Naive B cell (primary cell): ENCODE results near the gene TMEM140. TPM values are rescaled to one million over a fixed set of nuclear protein-coding genes. Genes with fewer than 3 reads are reported as not detected.
A peak's percentile ranks its signal among the peaks of the same experiment; 100 is the strongest.
"Not testable (repeated sequence)": the region's sequence is repeated elsewhere in the genome, so short reads cannot be mapped to it uniquely, and the experiment has no call there.

ENCODE experiments used
- ATAC-seq, 2 donors: fragments of 150-1000 bp; cut with Tn5 transposase; 2 replicates each; pipeline ENCODE4 v1.10.0; 2021; ENCODE audit warnings: low read depth in 2 of 2, mild to moderate bottlenecking in 2 of 2, moderate library complexity in 2 of 2
- DNase-seq: peaks from one replicate; pipeline ENCODE4 v3.0.0; 2022
- H3K27ac Mint-ChIP-seq, 6 donors: one replicate each; pipeline ENCODE4 v1.8.0; 2020 to 2022; ENCODE audit warnings: mild to moderate bottlenecking in 6 of 6, mixed read lengths in 6 of 6, moderate library complexity in 5 of 6, inconsistent platforms in 2 of 6
- H3K27me3 Mint-ChIP-seq, 3 donors: one replicate each; pipeline ENCODE4 v1.8.0; 2021 to 2022; ENCODE audit warnings: mixed read lengths in 3 of 3, mild to moderate bottlenecking in 1 of 3
- H3K36me3 Mint-ChIP-seq, 2 donors: one replicate each; pipeline ENCODE4 v1.8.0; 2020 to 2022; ENCODE audit warnings: mixed read lengths in 2 of 2, inconsistent platforms in 1 of 2, mild to moderate bottlenecking in 1 of 2
- H3K4me1 Mint-ChIP-seq, 3 donors: one replicate each; pipeline ENCODE4 v1.8.0; 2020 to 2022; ENCODE audit warnings: mixed read lengths in 3 of 3, inconsistent platforms in 1 of 3, mild to moderate bottlenecking in 1 of 3, moderate library complexity in 1 of 3
- H3K4me3 Mint-ChIP-seq, 8 donors: one replicate each; pipeline ENCODE4 v1.8.0; 2020 to 2022; ENCODE audit warnings: mild to moderate bottlenecking in 8 of 8, mixed read lengths in 8 of 8, moderate library complexity in 8 of 8, inconsistent platforms in 2 of 8
- H3K9me3 Mint-ChIP-seq, 7 donors: one replicate each; pipeline ENCODE4 v1.8.0; 2020 to 2022; ENCODE audit warnings: mixed read lengths in 7 of 7, mild to moderate bottlenecking in 5 of 7, inconsistent platforms in 2 of 7, moderate library complexity in 1 of 7
- polyA plus RNA-seq, 6 donors: library from polyadenylated mRNA; unstranded; fragments of 300-500 nt; fragmentation: Illumina TruSeq; gene quantifications; one replicate each; pipeline ENCODE4 v1.2.3, GENCODE V29; 2021; ENCODE audit warnings: low read depth in 6 of 6

TMEM140 gene
- polyA plus RNA-seq, 6 donors from 2014 or later = 14.1 to 31.7 (median 25.2) TPM

- no peak for ATAC-seq
- Mint-ChIP-seq H3K27ac (peak overlapping the region; percentile 93 to 98 (median 94)), H3K4me3 (peak overlapping the region; percentile 89 to 95 (median 91)), H3K27me3 (no peaks in the 10 kb centered on the region), H3K4me1 (peaks cover 33 to 68% (median 51%) of the 10 kb centered on the region in 3 donors), H3K36me3 (no peaks in the 10 kb centered on the region), H3K9me3 (no peaks in the 10 kb centered on the region)
- DNase-seq = no peak
Observed at GRCh38 chr7:135169141-135169963, 21.5 kb downstream of the TMEM140 start.

GRCh38 chr7:135169964-135170273 is 22.0 kb downstream of the TMEM140 start:
- H3K36me3 Mint-ChIP-seq = no peaks in the 10 kb centered on the region
- no peaks in the 10 kb centered on the region for H3K27me3 Mint-ChIP-seq
- H3K4me1 Mint-ChIP-seq = peaks cover 33 to 68% (median 51%) of the 10 kb centered on the region in 3 donors
- peak overlapping the region; percentile 89 to 95 (median 91) for H3K4me3 Mint-ChIP-seq
- ATAC-seq (peak; percentile 42), DNase-seq (no peak)
- peak overlapping the region; percentile 93 to 98 (median 94) for H3K27ac Mint-ChIP-seq
- no peaks in the 10 kb centered on the region for H3K9me3 Mint-ChIP-seq

- no peaks in the 10 kb centered on the region for H3K36me3 Mint-ChIP-seq
- peaks cover 33 to 64% (median 51%) of the 10 kb centered on the region in 3 donors for H3K4me1 Mint-ChIP-seq
- H3K27ac Mint-ChIP-seq = peak within 1 kb of the TSS; percentile 94 to 98 (median 96)
- peak within 1 kb of the TSS; percentile 90 to 95 (median 92) for H3K4me3 Mint-ChIP-seq
- DNase-seq (peak; percentile 78), ATAC-seq (peak; percentile 76 to 77)
- H3K9me3 Mint-ChIP-seq = no peaks in the 10 kb centered on the region
- H3K27me3 Mint-ChIP-seq = no peaks in the 10 kb centered on the region
Observed at GRCh38 chr7:135170274-135170997, 22.6 kb downstream of the TMEM140 start, which contains the start of gene CYREN. CYREN (minus strand) TSS chr7:135170707; CDS start chr7:135168922, 1,785 bp downstream.

DNA sequence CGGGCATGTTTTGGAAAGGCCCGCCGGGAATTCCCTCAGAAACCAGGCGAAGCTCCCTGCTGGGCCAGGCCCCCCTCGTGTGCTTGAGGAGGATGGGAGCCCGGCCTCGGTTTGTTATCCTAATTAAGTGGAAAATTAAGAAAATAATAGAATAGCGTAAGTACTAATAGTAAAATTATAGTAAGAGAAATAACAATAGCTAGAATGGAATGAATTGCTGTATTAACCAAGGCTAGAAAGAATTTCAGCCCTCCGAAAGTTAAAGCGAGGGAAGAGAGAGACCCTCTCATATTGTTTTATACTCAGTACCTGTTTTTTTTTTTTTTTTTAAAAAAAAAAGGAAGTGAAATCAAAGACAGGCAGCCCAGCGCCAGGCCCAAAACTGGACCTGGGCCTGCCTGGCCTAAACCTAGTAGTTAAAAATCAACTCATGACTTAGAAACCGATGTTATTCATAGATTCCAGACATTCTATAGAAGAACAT is 23.2 kb downstream of the TMEM140 start:
- peak; percentile 39 to 46 for ATAC-seq
- peak; percentile 39 for DNase-seq
- not testable (repeated sequence) for H3K9me3 Mint-ChIP-seq, H3K36me3 Mint-ChIP-seq, H3K27me3 Mint-ChIP-seq
- H3K4me1 Mint-ChIP-seq = peaks cover 33 to 58% (median 51%) of the 10 kb centered on the region in 3 donors
- H3K27ac Mint-ChIP-seq = peak overlapping the region; percentile 89 to 98 (median 94)
- H3K4me3 Mint-ChIP-seq = peak overlapping the region; percentile 87 to 95 (median 92)

DNA sequence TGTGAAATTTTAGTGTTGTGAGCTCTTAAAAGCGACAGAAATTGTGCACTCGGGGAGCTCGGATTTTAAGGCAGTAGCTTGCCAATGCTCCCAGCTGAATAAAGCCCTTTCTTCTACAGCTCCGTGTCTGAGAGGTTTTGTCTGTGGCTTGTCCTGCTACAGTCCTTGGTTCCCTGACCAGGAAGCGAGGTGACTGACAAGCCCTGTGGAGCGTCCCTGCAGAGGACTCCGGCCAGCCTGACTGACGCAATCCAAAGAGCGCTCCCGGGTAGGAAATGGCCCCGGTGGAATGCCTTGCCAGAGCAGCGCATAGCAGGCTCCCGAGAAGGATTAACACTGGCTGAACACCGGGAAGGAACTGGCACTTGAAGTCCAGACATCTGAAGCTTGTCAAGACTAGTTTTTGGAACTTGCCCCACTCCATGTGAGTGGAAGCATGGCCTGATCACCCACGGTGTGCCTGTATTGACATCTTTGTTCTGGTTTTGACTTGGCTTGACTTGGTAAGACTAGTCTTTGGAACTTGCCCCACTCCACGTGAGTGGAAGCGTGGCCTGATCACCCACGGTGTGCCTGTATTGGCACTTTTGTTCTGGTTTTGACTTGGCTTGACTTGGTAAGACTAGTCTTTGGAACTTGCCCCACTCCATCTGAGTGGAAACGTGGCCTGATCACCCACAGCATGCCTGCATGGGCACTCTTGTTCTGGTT is 23.9 kb downstream of the TMEM140 start:
- not testable (repeated sequence) for H3K27me3 Mint-ChIP-seq, DNase-seq, H3K9me3 Mint-ChIP-seq, ATAC-seq, H3K36me3 Mint-ChIP-seq
- Mint-ChIP-seq H3K27ac (peak overlapping the region; percentile 66 to 98 (median 93)), H3K4me1 (peaks cover 33 to 52% (median 46%) of the 10 kb centered on the region in 3 donors), H3K4me3 (peak overlapping the region; percentile 64 to 94 (median 91))

- H3K27me3 Mint-ChIP-seq, ATAC-seq, H3K27ac Mint-ChIP-seq, H3K36me3 Mint-ChIP-seq, DNase-seq, H3K9me3 Mint-ChIP-seq: not testable (repeated sequence)
- H3K4me1 Mint-ChIP-seq = peaks cover 16 to 30% (median 25%) of the 10 kb centered on the region in 3 donors
- H3K4me3 Mint-ChIP-seq = peak overlapping the region in 1 of 8 donors; percentile 38
Observed at GRCh38 chr7:135173916-135174315, 26.0 kb downstream of the TMEM140 start.

DNA sequence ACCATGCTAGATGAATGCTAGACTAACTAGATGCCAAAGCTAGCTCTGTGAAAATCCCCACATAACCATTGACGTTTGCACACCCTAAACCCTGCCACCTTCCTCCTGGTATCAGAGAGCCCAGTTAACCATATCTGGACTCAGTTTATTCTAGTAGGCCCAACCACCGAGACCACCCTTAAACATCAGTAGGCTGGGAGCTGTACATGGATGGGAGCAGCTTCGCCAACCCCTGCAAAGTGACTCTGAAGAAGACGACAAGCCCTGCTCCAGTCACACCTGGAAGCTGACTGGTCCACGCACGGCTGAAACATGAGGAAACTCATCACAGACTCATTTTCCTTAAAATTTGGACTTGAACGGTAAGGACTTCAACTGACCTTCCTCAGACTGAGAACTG is 27.1 kb downstream of the TMEM140 start:
- Mint-ChIP-seq H3K4me3 (peak overlapping the region in 1 of 8 donors; percentile 54), H3K4me1 (peaks cover 6 to 20% (median 14%) of the 10 kb centered on the region in 3 donors), H3K27ac (peak overlapping the region in 1 of 6 donors; percentile 55), H3K9me3 (peaks cover 0 to 15% (median 5%) of the 10 kb centered on the region in 7 donors), H3K27me3 (no peaks in the 10 kb centered on the region), H3K36me3 (peaks cover 8 to 10% of the 10 kb centered on the region in 2 donors)
- ATAC-seq = no peak
- DNase-seq = no peak

DNA sequence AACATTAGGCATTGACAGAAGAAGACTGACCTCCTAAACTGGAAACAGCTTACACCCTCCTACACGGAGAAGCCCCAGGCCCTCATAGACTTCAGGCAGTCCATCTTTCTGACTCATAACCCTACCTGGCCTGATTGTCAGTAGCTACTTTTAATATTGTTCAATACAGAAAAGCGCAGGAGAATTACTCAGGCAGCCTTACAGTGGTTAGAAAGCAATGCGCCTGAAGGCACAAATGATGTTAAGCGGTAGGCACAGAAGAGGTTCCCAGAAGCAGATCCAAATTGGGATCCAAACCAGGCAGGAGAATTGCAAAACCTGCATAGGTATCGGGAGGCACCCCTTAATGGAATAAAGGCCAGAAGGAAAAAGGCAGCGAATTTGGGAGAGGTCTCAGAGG is 28.1 kb downstream of the TMEM140 start:
- Mint-ChIP-seq H3K9me3 (peaks cover 0 to 25% (median 14%) of the 10 kb centered on the region in 7 donors), H3K36me3 (peaks cover 8 to 17% of the 10 kb centered on the region in 2 donors), H3K27me3 (no peaks in the 10 kb centered on the region), H3K4me3 (no peak overlapping the region), H3K4me1 (peaks cover 5 to 18% (median 13%) of the 10 kb centered on the region in 3 donors), H3K27ac (no peak overlapping the region)
- no peak for ATAC-seq
- no peak for DNase-seq

DNA sequence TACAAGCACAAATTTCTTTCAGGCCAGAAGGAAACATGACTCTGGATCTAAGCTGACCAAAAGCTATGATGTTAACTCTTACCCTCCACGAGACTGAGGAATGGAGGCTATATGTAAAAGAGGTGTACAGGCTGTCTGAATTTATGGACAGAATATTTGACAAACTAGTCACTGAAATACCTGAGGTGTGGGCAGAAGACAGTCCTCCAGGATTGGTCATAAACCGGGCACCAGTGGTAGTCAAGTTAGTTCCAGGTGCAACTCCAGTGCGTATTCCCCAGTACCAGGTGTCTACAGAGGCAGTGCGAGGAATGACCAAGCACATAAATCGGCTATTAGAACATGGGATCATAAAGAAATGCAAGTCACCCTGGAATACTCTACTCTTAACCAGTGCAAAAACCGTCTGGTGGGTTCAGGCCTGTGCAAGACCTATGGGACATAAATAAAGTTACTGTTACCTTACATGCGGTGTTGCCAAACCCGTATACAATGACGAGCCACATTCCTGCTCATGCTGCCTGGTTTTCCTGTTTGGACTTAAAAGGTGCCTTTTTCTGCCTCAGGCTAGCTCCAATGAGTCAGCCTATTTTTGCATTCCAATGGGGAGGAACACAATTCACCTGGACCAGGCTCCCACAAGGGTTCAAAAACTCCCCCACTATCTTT is 29.3 kb downstream of the TMEM140 start:
- H3K4me1 Mint-ChIP-seq = peaks cover 2 to 5% (median 3%) of the 10 kb centered on the region in 3 donors
- H3K9me3 Mint-ChIP-seq = peaks cover 0 to 36% (median 26%) of the 10 kb centered on the region in 7 donors
- DNase-seq = no peak
- no peak overlapping the region for H3K4me3 Mint-ChIP-seq
- no peaks in the 10 kb centered on the region for H3K27me3 Mint-ChIP-seq
- H3K36me3 Mint-ChIP-seq = peaks cover 16 to 27% of the 10 kb centered on the region in 2 donors
- H3K27ac Mint-ChIP-seq = no peak overlapping the region
- ATAC-seq = no peak

GRCh38 chr7:135178364-135178763 is 30.5 kb downstream of the TMEM140 start:
- Mint-ChIP-seq H3K27ac (no peak overlapping the region), H3K9me3 (peaks cover under 1 to 45% (median 38%) of the 10 kb centered on the region in 7 donors), H3K27me3 (no peaks in the 10 kb centered on the region), H3K4me1 (peaks cover 0 to under 1% (median 0%) of the 10 kb centered on the region in 3 donors), H3K4me3 (peak overlapping the region in 1 of 8 donors; percentile 40), H3K36me3 (peaks cover 26 to 39% of the 10 kb centered on the region in 2 donors)
- no peak for ATAC-seq
- no peak for DNase-seq

DNA sequence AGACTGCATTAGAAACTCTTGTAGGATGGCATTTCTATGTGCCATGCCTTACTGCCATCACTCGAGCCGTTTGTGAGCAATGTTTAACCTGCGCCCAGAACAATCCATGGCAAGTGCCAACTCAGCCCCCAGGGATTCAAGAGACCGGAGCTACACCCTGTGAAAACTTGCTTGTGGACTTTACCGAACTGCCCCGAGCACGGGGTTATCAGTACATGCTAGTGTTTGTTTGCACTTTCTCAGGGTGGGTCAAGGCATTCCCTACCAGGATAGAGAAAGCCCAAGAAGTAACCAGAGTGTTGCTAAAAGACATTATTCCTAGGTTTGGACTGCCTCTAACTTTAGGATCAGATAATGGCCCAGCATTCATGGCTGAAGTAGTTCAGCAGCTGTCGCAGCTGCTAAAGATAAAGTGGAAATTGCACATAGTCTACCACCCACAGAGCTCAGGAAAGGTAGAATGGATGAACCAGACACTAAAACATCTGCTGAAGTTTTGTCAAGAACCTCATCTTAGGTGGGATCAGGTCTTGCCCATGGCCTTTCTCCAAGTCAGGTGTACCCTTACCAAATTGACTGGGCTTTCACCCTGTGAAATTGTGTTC is 31.6 kb downstream of the TMEM140 start:
- no peaks in the 10 kb centered on the region for H3K27me3 Mint-ChIP-seq
- peaks cover 37 to 50% of the 10 kb centered on the region in 2 donors for H3K36me3 Mint-ChIP-seq
- peaks cover 5 to 53% (median 42%) of the 10 kb centered on the region in 7 donors for H3K9me3 Mint-ChIP-seq
- DNase-seq (no peak), ATAC-seq (no peak)
- H3K4me1 Mint-ChIP-seq = peaks cover 0 to 4% (median 0%) of the 10 kb centered on the region in 3 donors
- H3K27ac Mint-ChIP-seq = no peak overlapping the region
- H3K4me3 Mint-ChIP-seq = no peak overlapping the region

- ATAC-seq = no peak
- Mint-ChIP-seq H3K4me1 (peaks cover 0 to 4% (median 0%) of the 10 kb centered on the region in 3 donors), H3K27me3 (no peaks in the 10 kb centered on the region), H3K36me3 (peaks cover 39 to 52% of the 10 kb centered on the region in 2 donors), H3K9me3 (peaks cover 5 to 53% (median 42%) of the 10 kb centered on the region in 7 donors), H3K27ac (peak overlapping the region in 1 of 6 donors; percentile 42), H3K4me3 (no peak overlapping the region)
- no peak for DNase-seq
Observed at GRCh38 chr7:135180122-135180521, 32.2 kb downstream of the TMEM140 start.
